Measurements from ENCODE around the gene TRMT61A. TPM values are rescaled to one million over a fixed set of nuclear protein-coding genes. Genes with fewer than 3 reads are reported as not detected.
A peak's percentile ranks its signal among the peaks of the same experiment; 100 is the strongest.

The TRMT61A gene
- total RNA-seq, 1 donor from 2014 or later: 10.0 TPM

GRCh38 chr14:103530390-103530789 is 1.4 kb downstream of the TRMT61A start:
- H3K27ac Mint-ChIP-seq (ENCODE audit: unreplicated experiment): no peak overlapping the region
- H3K27me3 Mint-ChIP-seq (ENCODE audit: low read depth): no peaks in the 10 kb centered on the region
- no peaks in the 10 kb centered on the region for H3K9me3 Mint-ChIP-seq (ENCODE audit: low read depth)
- no peak for TF ChIP-seq CTCF (IDR thresholded peaks at IDR 0.05)
- no peak for DNase-seq (ENCODE audit: low spot score)
- peak overlapping the region; percentile 92 for H3K4me3 Mint-ChIP-seq (ENCODE audit: unreplicated experiment)
- no peaks in the 10 kb centered on the region for H3K36me3 Mint-ChIP-seq (ENCODE audit: low read depth)
- peaks cover 45% of the 10 kb centered on the region for H3K4me1 Mint-ChIP-seq (ENCODE audit: low read depth)

GRCh38 chr14:103530831-103531230 is 1.8 kb downstream of the TRMT61A start:
- DNase-seq (ENCODE audit: low spot score): no peak
- TF ChIP-seq CTCF (IDR thresholded peaks at IDR 0.05): no peak
- Mint-ChIP-seq H3K27ac (ENCODE audit: unreplicated experiment) (no peak overlapping the region), H3K4me3 (ENCODE audit: unreplicated experiment) (no peak overlapping the region), H3K4me1 (ENCODE audit: low read depth) (peaks cover 41% of the 10 kb centered on the region), H3K9me3 (ENCODE audit: low read depth) (no peaks in the 10 kb centered on the region), H3K36me3 (ENCODE audit: low read depth) (no peaks in the 10 kb centered on the region), H3K27me3 (ENCODE audit: low read depth) (no peaks in the 10 kb centered on the region)

- DNase-seq (ENCODE audit: low spot score): no peak
- Mint-ChIP-seq H3K27ac (ENCODE audit: unreplicated experiment) (no peak overlapping the region), H3K9me3 (ENCODE audit: low read depth) (no peaks in the 10 kb centered on the region), H3K4me1 (ENCODE audit: low read depth) (peaks cover 38% of the 10 kb centered on the region), H3K27me3 (ENCODE audit: low read depth) (no peaks in the 10 kb centered on the region), H3K4me3 (ENCODE audit: unreplicated experiment) (no peak overlapping the region), H3K36me3 (ENCODE audit: low read depth) (no peaks in the 10 kb centered on the region)
- no peak for TF ChIP-seq CTCF (IDR thresholded peaks at IDR 0.05)
These were observed 2.6 kb downstream of the TRMT61A start for GRCh38 chr14:103531421-103532215.

- no peaks in the 10 kb centered on the region for H3K27me3 Mint-ChIP-seq (ENCODE audit: low read depth)
- H3K4me3 Mint-ChIP-seq (ENCODE audit: unreplicated experiment): no peak overlapping the region
- no peak for TF ChIP-seq CTCF (IDR thresholded peaks at IDR 0.05)
- no peaks in the 10 kb centered on the region for H3K9me3 Mint-ChIP-seq (ENCODE audit: low read depth)
- no peaks in the 10 kb centered on the region for H3K36me3 Mint-ChIP-seq (ENCODE audit: low read depth)
- peaks cover 36% of the 10 kb centered on the region for H3K4me1 Mint-ChIP-seq (ENCODE audit: low read depth)
- DNase-seq (ENCODE audit: low spot score): no peak
- no peak overlapping the region for H3K27ac Mint-ChIP-seq (ENCODE audit: unreplicated experiment)
These were observed 3.5 kb downstream of the TRMT61A start for GRCh38 chr14:103532216-103533136.

Data from chondrocyte (in vitro differentiated cells).